Liver (tissue), 9 donors: ENCODE measurements around the gene AEBP1. TPM values are rescaled to one million over a fixed set of nuclear protein-coding genes. Genes with fewer than 3 reads are reported as not detected.

ENCODE experiments used
- DNase-seq: peaks from one replicate; pipeline ENCODE4 v3.0.0-alpha.2; 2017; ENCODE audit warnings: low spot score
- H3K27ac ChIP-seq, 2 donors: one replicate each; pipeline ENCODE4 v1.7.0; 2013; ENCODE audit warnings: inconsistent platforms in 2 of 2, low read length in 2 of 2, control low read depth in 1 of 2, low read depth in 1 of 2, mild to moderate bottlenecking in 1 of 2
- H3K27me3 ChIP-seq, 4 donors: one replicate each; pipeline versions ENCODE4 v1.6.1 to v1.7.0; 2013; ENCODE audit warnings: low read length in 3 of 4, inconsistent platforms in 1 of 4, mild to moderate bottlenecking in 1 of 4, moderate library complexity in 1 of 4; ENCODE audit not compliant: control insufficient read depth in 4 of 4, insufficient read depth in 4 of 4
- H3K36me3 ChIP-seq, 4 donors: one replicate each; pipeline versions ENCODE4 v1.6.1 to v1.7.0; 2013; ENCODE audit warnings: low read length in 3 of 4, mild to moderate bottlenecking in 3 of 4, low read depth in 1 of 4, moderate library complexity in 1 of 4; ENCODE audit not compliant: control insufficient read depth in 4 of 4, insufficient read depth in 3 of 4
- H3K4me1 ChIP-seq, 4 donors: one replicate each; pipeline versions ENCODE4 v1.6.1 to v1.7.0; 2013; ENCODE audit warnings: low read length in 3 of 4, mild to moderate bottlenecking in 3 of 4, moderate library complexity in 1 of 4; ENCODE audit not compliant: control insufficient read depth in 4 of 4, insufficient read depth in 4 of 4
- H3K4me3 ChIP-seq, 3 donors: one replicate each; pipeline versions ENCODE4 v1.6.1 to v1.7.0; 2013; ENCODE audit warnings: low read length in 3 of 3, control low read depth in 1 of 3, low read depth in 1 of 3, mild to moderate bottlenecking in 1 of 3
- H3K9ac ChIP-seq, 2 donors: one replicate each; pipeline ENCODE4 v1.7.0; 2013; ENCODE audit warnings: low read length in 2 of 2, mild to moderate bottlenecking in 2 of 2, moderate library complexity in 2 of 2, control low read depth in 1 of 2, low read depth in 1 of 2
- H3K9me3 ChIP-seq, 4 donors: one replicate each; pipeline versions ENCODE4 v1.6.1 to v1.7.0; 2013; ENCODE audit warnings: low read length in 3 of 4; ENCODE audit not compliant: control insufficient read depth in 4 of 4
- HNF4A ChIP-seq, 2 donors: conservative IDR thresholded peaks; 2 replicates each; pipeline ENCODE4 v1.6.1; 2016; ENCODE audit warnings: antibody characterized with exemption in 2 of 2, mild to moderate bottlenecking in 2 of 2
- RAD21 ChIP-seq, 2 donors: IDR thresholded peaks; 2 replicates each; pipeline ENCODE4 v1.6.1; 2016; ENCODE audit warnings: antibody characterized with exemption in 2 of 2, mild to moderate bottlenecking in 2 of 2
- RXRA ChIP-seq, 2 donors: IDR thresholded peaks; 2 replicates each; pipeline ENCODE4 v1.6.1; 2017 to 2018; ENCODE audit warnings: antibody characterized with exemption in 2 of 2, mild to moderate bottlenecking in 1 of 2
- SP1 ChIP-seq: IDR thresholded peaks from 2 replicates; pipeline ENCODE4 v1.6.1; 2018; ENCODE audit warnings: antibody characterized with exemption, mild to moderate bottlenecking
- WGBS: extraction: QIAGEN DNeasy Blood & Tissue Kit; methylation state at CpG from one replicate; pipeline ENCODE4 v1.1.7; 2013; 5-methylcytosine and 5-hydroxymethylcytosine counted together
- polyA plus RNA-seq, 2 donors: library from polyadenylated mRNA; stranded (reverse) in 1 of 2; unstranded in 1 of 2; fragments of 200-250 nt in 1 of 2; fragments of >200 nt in 1 of 2; fragmentation: Nextera tagmentation in 1 of 2; extraction: Ambion mirVana in 1 of 2; gene quantifications; one replicate each; pipeline versions ENCODE4 v1.2.1 to v1.2.3, GENCODE V29; 2013 to 2015
- total RNA-seq, 2 donors: library from RNA; depleted of rRNA; stranded (reverse); fragments of >200 nt; gene quantifications; one replicate each; pipeline ENCODE4 v1.2.3, GENCODE V29; 2014
- TF ChIP-seq, protein P1 (sequence below): IDR thresholded peaks from 2 replicates; pipeline ENCODE4 v1.6.1; 2016; ENCODE audit warnings: antibody characterized with exemption, mild to moderate bottlenecking
- TF ChIP-seq, protein P2 (sequence below): fragments of 150-350 bp; IDR thresholded peaks from 2 replicates; pipeline ENCODE4 v1.5.1; 2017; ENCODE audit warnings: improper control_type of control experiment, low read depth, low read length; ENCODE audit not compliant: missing input control
- TF ChIP-seq, protein P3 (sequence below): IDR thresholded peaks from 2 replicates; pipeline ENCODE4 v1.6.1; 2016; ENCODE audit warnings: antibody characterized with exemption
- TF ChIP-seq, protein P4 (sequence below): IDR thresholded peaks from 2 replicates; pipeline ENCODE4 v1.6.1; 2016; ENCODE audit warnings: antibody characterized with exemption
- donor health status: healthy.
- donor health status: healthy.
- donor health status: healthy.
- donor health status: healthy.
- donor health status: healthy.

AEBP1 gene
- total and polyA plus RNA-seq, 4 donors = 3.4 to 13.3 (median 7.7) TPM

DNA sequence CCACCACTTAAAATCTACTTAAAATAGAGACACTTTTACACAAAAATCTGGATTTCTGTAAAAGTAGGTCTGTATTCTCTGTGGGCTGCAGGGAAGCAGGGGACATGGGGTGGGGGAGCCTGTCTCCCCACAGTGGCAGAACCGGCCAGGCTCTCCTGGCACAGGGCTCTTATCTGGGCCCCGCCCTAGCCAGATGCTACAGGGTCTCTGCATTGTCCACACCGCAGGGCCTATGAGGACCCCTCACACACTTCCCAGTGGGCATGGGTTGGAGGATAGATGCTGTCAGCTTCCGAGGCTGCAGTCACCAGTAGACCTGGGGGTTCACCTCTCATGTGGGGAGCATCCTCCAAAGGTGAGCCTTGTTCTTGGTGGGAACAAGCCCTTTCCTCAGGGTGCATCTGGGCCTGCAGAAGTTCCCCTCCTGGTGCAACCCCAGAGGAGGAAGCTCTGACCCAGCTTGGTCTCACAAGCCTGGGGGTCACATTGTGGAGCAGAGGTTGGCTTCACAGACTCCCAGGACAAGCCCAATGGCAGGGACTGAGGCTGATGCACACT lies 52.4 kb downstream of the AEBP1 start:
- Histone ChIP-seq H3K4me3 (no peak overlapping the region), H3K9me3 (no peaks in the 10 kb centered on the region), H3K36me3 (peaks cover 0 to 4% (median 0%) of the 10 kb centered on the region in 4 donors), H3K27me3 (no peaks in the 10 kb centered on the region), H3K4me1 (peaks cover 21 to 71% (median 61%) of the 10 kb centered on the region in 4 donors), H3K27ac (no peak overlapping the region), H3K9ac (no peak overlapping the region)
- no peak for DNase-seq
- no peak for TF ChIP-seq RXRA (IDR thresholded peaks at IDR 0.05)
- WGBS = 82% methylated on average over 4 of the region's 4 CpGs

DNA sequence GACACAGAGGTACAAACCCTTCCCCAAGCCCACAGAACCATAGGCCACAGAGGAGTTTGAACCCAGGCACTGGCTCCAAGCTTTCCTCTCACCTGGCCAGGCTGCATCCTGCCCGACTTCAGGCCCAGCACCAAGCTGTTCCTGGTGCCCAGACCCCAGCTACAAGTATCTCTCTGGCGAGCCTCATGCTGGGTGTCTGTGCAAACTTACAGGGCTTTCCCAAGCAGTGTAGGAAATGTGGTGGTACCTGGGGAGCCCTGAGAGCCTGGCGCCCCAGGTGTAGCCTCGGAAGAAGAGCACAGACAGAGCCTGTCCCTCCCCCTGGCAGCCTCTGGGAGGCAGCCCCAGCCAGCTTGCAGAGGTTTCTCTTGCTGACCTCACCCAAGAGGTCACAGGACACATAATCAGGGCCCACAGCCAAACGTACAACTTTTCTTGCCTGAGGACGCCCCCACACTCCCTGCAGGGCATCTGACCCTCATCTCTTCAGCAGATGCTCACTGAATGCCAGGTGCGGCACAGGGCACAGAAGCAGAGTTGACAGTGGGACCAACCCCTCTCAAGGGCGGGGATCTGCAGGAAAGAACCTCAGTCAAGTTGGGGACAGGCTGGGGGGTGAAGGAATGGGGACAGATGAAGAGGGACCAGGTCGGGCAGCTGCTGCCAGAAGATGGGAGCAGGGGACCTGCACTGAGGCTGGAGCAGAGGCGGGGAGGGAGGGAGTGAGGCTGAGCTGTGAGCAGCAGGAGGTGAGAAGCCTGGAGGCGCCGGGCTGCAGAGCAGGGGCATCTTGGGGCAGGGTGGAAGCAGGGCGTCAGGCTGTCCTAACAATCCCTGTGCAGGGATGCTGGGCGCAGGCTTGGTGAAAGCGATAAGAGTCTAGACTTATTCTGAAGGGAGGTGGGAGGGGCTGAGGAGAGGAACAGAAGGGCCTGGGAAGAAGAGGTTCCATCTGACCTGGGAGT lies 53.3 kb downstream of the AEBP1 start:
- Histone ChIP-seq H3K27me3 (no peaks in the 10 kb centered on the region), H3K9ac (no peak overlapping the region), H3K4me1 (peaks cover 21 to 79% (median 69%) of the 10 kb centered on the region in 4 donors), H3K36me3 (no peaks in the 10 kb centered on the region), H3K27ac (no peak overlapping the region), H3K4me3 (no peak overlapping the region), H3K9me3 (no peaks in the 10 kb centered on the region)
- DNase-seq = no peak
- TF ChIP-seq, protein P1, sequence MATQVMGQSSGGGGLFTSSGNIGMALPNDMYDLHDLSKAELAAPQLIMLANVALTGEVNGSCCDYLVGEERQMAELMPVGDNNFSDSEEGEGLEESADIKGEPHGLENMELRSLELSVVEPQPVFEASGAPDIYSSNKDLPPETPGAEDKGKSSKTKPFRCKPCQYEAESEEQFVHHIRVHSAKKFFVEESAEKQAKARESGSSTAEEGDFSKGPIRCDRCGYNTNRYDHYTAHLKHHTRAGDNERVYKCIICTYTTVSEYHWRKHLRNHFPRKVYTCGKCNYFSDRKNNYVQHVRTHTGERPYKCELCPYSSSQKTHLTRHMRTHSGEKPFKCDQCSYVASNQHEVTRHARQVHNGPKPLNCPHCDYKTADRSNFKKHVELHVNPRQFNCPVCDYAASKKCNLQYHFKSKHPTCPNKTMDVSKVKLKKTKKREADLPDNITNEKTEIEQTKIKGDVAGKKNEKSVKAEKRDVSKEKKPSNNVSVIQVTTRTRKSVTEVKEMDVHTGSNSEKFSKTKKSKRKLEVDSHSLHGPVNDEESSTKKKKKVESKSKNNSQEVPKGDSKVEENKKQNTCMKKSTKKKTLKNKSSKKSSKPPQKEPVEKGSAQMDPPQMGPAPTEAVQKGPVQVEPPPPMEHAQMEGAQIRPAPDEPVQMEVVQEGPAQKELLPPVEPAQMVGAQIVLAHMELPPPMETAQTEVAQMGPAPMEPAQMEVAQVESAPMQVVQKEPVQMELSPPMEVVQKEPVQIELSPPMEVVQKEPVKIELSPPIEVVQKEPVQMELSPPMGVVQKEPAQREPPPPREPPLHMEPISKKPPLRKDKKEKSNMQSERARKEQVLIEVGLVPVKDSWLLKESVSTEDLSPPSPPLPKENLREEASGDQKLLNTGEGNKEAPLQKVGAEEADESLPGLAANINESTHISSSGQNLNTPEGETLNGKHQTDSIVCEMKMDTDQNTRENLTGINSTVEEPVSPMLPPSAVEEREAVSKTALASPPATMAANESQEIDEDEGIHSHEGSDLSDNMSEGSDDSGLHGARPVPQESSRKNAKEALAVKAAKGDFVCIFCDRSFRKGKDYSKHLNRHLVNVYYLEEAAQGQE = no peak
- TF ChIP-seq, protein P2, sequence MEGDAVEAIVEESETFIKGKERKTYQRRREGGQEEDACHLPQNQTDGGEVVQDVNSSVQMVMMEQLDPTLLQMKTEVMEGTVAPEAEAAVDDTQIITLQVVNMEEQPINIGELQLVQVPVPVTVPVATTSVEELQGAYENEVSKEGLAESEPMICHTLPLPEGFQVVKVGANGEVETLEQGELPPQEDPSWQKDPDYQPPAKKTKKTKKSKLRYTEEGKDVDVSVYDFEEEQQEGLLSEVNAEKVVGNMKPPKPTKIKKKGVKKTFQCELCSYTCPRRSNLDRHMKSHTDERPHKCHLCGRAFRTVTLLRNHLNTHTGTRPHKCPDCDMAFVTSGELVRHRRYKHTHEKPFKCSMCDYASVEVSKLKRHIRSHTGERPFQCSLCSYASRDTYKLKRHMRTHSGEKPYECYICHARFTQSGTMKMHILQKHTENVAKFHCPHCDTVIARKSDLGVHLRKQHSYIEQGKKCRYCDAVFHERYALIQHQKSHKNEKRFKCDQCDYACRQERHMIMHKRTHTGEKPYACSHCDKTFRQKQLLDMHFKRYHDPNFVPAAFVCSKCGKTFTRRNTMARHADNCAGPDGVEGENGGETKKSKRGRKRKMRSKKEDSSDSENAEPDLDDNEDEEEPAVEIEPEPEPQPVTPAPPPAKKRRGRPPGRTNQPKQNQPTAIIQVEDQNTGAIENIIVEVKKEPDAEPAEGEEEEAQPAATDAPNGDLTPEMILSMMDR = peak; percentile 32
- TF ChIP-seq SP1 (peak; percentile 26), RAD21 (IDR thresholded peaks at IDR 0.05) (peak; percentile 75 to 83), HNF4A (conservative IDR thresholded peaks at IDR 0.05) (peak in 1 of 2 donors; percentile 40), RXRA (IDR thresholded peaks at IDR 0.05) (peak; percentile 67 to 89)
- TF ChIP-seq, protein P3, sequence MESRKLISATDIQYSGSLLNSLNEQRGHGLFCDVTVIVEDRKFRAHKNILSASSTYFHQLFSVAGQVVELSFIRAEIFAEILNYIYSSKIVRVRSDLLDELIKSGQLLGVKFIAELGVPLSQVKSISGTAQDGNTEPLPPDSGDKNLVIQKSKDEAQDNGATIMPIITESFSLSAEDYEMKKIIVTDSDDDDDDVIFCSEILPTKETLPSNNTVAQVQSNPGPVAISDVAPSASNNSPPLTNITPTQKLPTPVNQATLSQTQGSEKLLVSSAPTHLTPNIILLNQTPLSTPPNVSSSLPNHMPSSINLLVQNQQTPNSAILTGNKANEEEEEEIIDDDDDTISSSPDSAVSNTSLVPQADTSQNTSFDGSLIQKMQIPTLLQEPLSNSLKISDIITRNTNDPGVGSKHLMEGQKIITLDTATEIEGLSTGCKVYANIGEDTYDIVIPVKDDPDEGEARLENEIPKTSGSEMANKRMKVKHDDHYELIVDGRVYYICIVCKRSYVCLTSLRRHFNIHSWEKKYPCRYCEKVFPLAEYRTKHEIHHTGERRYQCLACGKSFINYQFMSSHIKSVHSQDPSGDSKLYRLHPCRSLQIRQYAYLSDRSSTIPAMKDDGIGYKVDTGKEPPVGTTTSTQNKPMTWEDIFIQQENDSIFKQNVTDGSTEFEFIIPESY = no peak
- TF ChIP-seq, protein P4, sequence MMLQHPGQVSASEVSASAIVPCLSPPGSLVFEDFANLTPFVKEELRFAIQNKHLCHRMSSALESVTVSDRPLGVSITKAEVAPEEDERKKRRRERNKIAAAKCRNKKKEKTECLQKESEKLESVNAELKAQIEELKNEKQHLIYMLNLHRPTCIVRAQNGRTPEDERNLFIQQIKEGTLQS = no peak
- 64% methylated on average over 15 of the region's 15 CpGs for WGBS
